Measurements from ENCODE around the gene BUD13. TPM values are rescaled to one million over a fixed set of nuclear protein-coding genes. Genes with fewer than 3 reads are reported as not detected.

The BUD13 gene
- total RNA-seq, 1 donor from 2014 or later: 15.0 TPM

- Histone ChIP-seq H3K27me3 (no peaks in the 10 kb centered on the region), H3K4me1 (no peaks in the 10 kb centered on the region), H3K27ac (no peak overlapping the region), H3K36me3 (no peaks in the 10 kb centered on the region), H3K9me3 (no peaks in the 10 kb centered on the region), H3K4me3 (no peak overlapping the region)
- intact Hi-C loops (cut with DNase I): no loop called here
- TF ChIP-seq, protein P1, sequence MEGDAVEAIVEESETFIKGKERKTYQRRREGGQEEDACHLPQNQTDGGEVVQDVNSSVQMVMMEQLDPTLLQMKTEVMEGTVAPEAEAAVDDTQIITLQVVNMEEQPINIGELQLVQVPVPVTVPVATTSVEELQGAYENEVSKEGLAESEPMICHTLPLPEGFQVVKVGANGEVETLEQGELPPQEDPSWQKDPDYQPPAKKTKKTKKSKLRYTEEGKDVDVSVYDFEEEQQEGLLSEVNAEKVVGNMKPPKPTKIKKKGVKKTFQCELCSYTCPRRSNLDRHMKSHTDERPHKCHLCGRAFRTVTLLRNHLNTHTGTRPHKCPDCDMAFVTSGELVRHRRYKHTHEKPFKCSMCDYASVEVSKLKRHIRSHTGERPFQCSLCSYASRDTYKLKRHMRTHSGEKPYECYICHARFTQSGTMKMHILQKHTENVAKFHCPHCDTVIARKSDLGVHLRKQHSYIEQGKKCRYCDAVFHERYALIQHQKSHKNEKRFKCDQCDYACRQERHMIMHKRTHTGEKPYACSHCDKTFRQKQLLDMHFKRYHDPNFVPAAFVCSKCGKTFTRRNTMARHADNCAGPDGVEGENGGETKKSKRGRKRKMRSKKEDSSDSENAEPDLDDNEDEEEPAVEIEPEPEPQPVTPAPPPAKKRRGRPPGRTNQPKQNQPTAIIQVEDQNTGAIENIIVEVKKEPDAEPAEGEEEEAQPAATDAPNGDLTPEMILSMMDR (IDR thresholded peaks at IDR 0.05): no peak
- no peak for TF ChIP-seq POLR2A (IDR thresholded peaks at IDR 0.05)
- TF ChIP-seq POLR2AphosphoS5 (IDR thresholded peaks at IDR 0.05; ENCODE audit: insufficient read depth in 1 of 2, low read depth in 1 of 2): no peak
- no peak for DNase-seq (ENCODE audit: extremely low spot score in 2 of 2)
Observed at GRCh38 chr11:116798368-116798767, 25.6 kb upstream of the BUD13 start.

DNA sequence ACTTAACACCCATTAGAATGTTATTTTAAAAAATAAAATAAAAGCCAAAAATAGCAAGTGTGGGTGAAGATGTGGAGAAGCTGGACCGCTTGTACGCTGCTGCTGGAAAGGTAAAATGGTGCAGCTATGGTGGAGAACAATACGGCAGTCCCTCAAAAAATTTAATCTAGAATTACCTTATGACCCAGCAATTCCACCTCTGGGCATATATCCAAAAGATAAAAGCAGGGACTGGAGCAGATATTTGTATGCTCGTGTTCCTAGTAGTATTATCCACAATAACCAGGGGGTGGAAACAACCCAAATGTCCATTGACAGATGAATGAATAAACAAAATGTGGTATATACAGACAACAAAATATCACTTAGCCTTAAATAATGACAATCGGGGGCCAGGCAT is 25.0 kb upstream of the BUD13 start:
- Histone ChIP-seq H3K4me3 (no peak overlapping the region), H3K27ac (no peak overlapping the region), H3K36me3 (no peaks in the 10 kb centered on the region), H3K27me3 (no peaks in the 10 kb centered on the region), H3K4me1 (no peaks in the 10 kb centered on the region), H3K9me3 (no peaks in the 10 kb centered on the region)
- DNase-seq (ENCODE audit: extremely low spot score in 2 of 2): no peak
- intact Hi-C loops (cut with DNase I): no loop called here
- TF ChIP-seq POLR2AphosphoS5 (IDR thresholded peaks at IDR 0.05; ENCODE audit: insufficient read depth in 1 of 2, low read depth in 1 of 2): no peak
- TF ChIP-seq, protein P1 (IDR thresholded peaks at IDR 0.05): no peak
- no peak for TF ChIP-seq POLR2A (IDR thresholded peaks at IDR 0.05)

DNA sequence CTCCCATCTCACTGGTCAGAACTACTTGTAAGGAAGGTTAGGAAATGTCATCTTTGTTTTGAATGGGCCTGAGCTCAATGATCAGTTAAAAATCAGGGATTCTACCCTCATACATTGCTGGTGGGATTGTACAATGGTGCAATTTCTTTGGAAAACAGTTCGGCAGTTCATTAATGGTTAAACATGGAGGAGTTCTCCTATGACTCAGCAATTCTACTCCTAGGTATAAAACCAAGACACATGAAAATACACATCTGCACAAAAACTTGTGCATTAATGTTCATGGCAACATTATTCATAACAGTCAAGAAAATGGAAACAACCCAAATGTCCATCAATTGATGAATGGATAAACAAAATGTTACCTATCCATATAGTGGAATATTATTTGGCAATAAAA is 23.8 kb upstream of the BUD13 start:
- Histone ChIP-seq H3K36me3 (no peaks in the 10 kb centered on the region), H3K27ac (no peak overlapping the region), H3K4me1 (peaks cover 3% of the 10 kb centered on the region), H3K27me3 (no peaks in the 10 kb centered on the region), H3K4me3 (no peak overlapping the region), H3K9me3 (no peaks in the 10 kb centered on the region)
- no peak for DNase-seq (ENCODE audit: extremely low spot score in 2 of 2)
- intact Hi-C loops (cut with DNase I): no loop called here
- TF ChIP-seq, protein P1 (IDR thresholded peaks at IDR 0.05): no peak
- TF ChIP-seq POLR2AphosphoS5 (IDR thresholded peaks at IDR 0.05; ENCODE audit: insufficient read depth in 1 of 2, low read depth in 1 of 2) (no peak), POLR2A (IDR thresholded peaks at IDR 0.05) (no peak)

GRCh38 chr11:116794851-116795250 is 22.1 kb upstream of the BUD13 start:
- no peak overlapping the region for H3K4me3 ChIP-seq
- TF ChIP-seq, protein P1 (IDR thresholded peaks at IDR 0.05): no peak
- TF ChIP-seq POLR2A (IDR thresholded peaks at IDR 0.05) (no peak), POLR2AphosphoS5 (IDR thresholded peaks at IDR 0.05; ENCODE audit: insufficient read depth in 1 of 2, low read depth in 1 of 2) (no peak)
- intact Hi-C loops (cut with DNase I): no loop called here
- no peak overlapping the region for H3K27ac ChIP-seq
- no peaks in the 10 kb centered on the region for H3K27me3 ChIP-seq
- no peaks in the 10 kb centered on the region for H3K36me3 ChIP-seq
- H3K9me3 ChIP-seq: no peaks in the 10 kb centered on the region
- peaks cover 5% of the 10 kb centered on the region for H3K4me1 ChIP-seq
- no peak for DNase-seq (ENCODE audit: extremely low spot score in 2 of 2)

- Histone ChIP-seq H3K27ac (no peak overlapping the region), H3K27me3 (no peaks in the 10 kb centered on the region), H3K9me3 (no peaks in the 10 kb centered on the region), H3K4me3 (no peak overlapping the region), H3K36me3 (no peaks in the 10 kb centered on the region), H3K4me1 (peaks cover 5% of the 10 kb centered on the region)
- no peak for DNase-seq (ENCODE audit: extremely low spot score in 2 of 2)
- TF ChIP-seq POLR2A (IDR thresholded peaks at IDR 0.05) (no peak), POLR2AphosphoS5 (IDR thresholded peaks at IDR 0.05; ENCODE audit: insufficient read depth in 1 of 2, low read depth in 1 of 2) (no peak)
- TF ChIP-seq, protein P1 (IDR thresholded peaks at IDR 0.05): no peak
- intact Hi-C loops (cut with DNase I): no loop called here
Observed at GRCh38 chr11:116793772-116794097, 20.9 kb upstream of the BUD13 start.

All from vagina (tissue), 2 donors.